Osteoblast (primary cell): Measurements from ENCODE around the gene COL15A1. TPM values are rescaled to one million over a fixed set of nuclear protein-coding genes. Genes with fewer than 3 reads are reported as not detected.

Experiments
- DNase-seq: peaks from one replicate; pipeline ENCODE4 v3.0.0; 2011; ENCODE audit warnings: low spot score, mixed read lengths; ENCODE audit not compliant: insufficient read length; ENCODE audit errors: missing footprints
- H2AFZ ChIP-seq: 2 replicates; pipeline ENCODE4 v1.6.0; 2011; ENCODE audit warnings: mild to moderate bottlenecking, low read length
- H3K27ac ChIP-seq: 2 replicates; pipeline ENCODE4 v1.5.1; 2011; ENCODE audit warnings: mild to moderate bottlenecking, low read depth, low read length, moderate library complexity
- H3K27me3 ChIP-seq: 2 replicates; pipeline ENCODE4 v1.6.0; 2012; ENCODE audit warnings: mild to moderate bottlenecking, control low read depth, inconsistent platforms, low read length, moderate library complexity; ENCODE audit not compliant: insufficient read depth
- H3K36me3 ChIP-seq: 2 replicates; pipeline ENCODE4 v1.5.1; 2011; ENCODE audit warnings: mild to moderate bottlenecking, low read length, control low read depth, moderate library complexity; ENCODE audit not compliant: insufficient read depth
- H3K4me1 ChIP-seq: 2 replicates; pipeline ENCODE4 v1.5.1; 2011; ENCODE audit warnings: mild to moderate bottlenecking, low read length, control low read depth, moderate library complexity; ENCODE audit not compliant: insufficient read depth
- H3K4me2 ChIP-seq: 2 replicates; pipeline ENCODE4 v1.6.0; 2011; ENCODE audit warnings: mild to moderate bottlenecking, low read length; ENCODE audit not compliant: insufficient read depth
- H3K4me3 ChIP-seq: fragments of 200-600 bp; sonication (generic); 3 replicates; pipeline ENCODE4 v1.5.1; 2012; ENCODE audit warnings: mild to moderate bottlenecking, low read length, inconsistent platforms; ENCODE audit not compliant: insufficient read depth
- H3K79me2 ChIP-seq: 2 replicates; pipeline ENCODE4 v1.6.0; 2012; ENCODE audit warnings: mild to moderate bottlenecking, low read length, control low read depth, inconsistent platforms; ENCODE audit not compliant: insufficient read depth
- H3K9me3 ChIP-seq: 2 replicates; pipeline ENCODE4 v1.5.1; 2011; ENCODE audit warnings: low read depth, low read length, control low read depth
- H4K20me1 ChIP-seq: 2 replicates; pipeline ENCODE4 v1.6.0; 2012; ENCODE audit warnings: mild to moderate bottlenecking, low read length, control low read depth; ENCODE audit not compliant: insufficient read depth
- CTCF ChIP-seq: IDR thresholded peaks from 2 replicates; pipeline ENCODE4 v1.5.1; 2011; ENCODE audit warnings: mild to moderate bottlenecking, low read depth, low read length, moderate library complexity; ENCODE audit errors: extremely low read depth
- total RNA-seq: library from RNA; depleted of rRNA; stranded (reverse); fragments of >200 nt; gene quantifications from 2 replicates; pipeline ENCODE4 v1.2.3, GENCODE V29; 2012

Gene COL15A1
- total RNA-seq, 1 donor: 29.3 TPM

DNA sequence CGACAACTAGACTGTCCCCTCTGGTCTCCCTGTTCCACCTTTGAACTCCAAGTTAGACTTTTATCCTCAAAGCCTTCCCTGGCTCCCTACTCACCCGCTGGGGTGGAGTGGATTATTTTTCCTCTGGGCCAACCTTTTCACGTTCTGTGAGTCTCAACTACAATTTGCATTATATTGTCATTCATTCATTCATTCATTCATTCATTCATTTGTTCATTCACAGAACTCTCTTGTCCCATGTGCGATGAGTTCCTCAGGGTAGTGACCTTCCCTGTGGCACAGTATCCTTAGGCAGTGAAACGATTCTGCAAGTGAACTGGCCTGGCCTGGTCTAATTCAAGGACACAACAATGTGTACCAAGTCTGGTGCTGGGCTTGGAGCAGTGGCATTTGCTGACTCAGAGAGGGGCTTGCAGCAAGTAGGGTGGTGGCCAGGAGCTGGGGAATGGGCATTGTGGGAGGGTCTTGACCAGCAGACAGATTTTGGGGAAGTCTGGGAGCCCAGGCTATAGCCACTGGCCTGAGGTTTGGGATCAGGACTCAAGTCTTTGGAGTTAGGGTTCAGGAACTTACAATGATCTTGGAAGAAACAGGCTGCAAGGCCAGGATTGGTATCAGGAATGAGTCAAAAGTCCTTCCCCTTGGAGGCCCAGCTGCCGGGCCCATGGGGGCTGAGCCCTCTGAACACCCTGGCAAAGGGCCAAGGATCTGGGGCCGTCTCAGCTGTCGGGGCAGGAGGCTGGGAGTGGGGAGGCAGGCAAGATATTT is 37.2 kb upstream of the COL15A1 start:
- Histone ChIP-seq H3K27me3 (no peaks in the 10 kb centered on the region), H3K4me1 (peaks cover 31% of the 10 kb centered on the region), H3K36me3 (no peaks in the 10 kb centered on the region), H3K4me3 (no peak overlapping the region), H2AFZ (no peak overlapping the region), H4K20me1 (no peaks in the 10 kb centered on the region), H3K27ac (no peak overlapping the region), H3K9me3 (no peaks in the 10 kb centered on the region), H3K4me2 (no peak overlapping the region), H3K79me2 (no peaks in the 10 kb centered on the region)
- no peak for DNase-seq
- no peak for TF ChIP-seq CTCF

- Histone ChIP-seq H3K4me2 (no peak overlapping the region), H3K36me3 (no peaks in the 10 kb centered on the region), H2AFZ (no peak overlapping the region), H3K27me3 (no peaks in the 10 kb centered on the region), H3K9me3 (no peaks in the 10 kb centered on the region), H4K20me1 (no peaks in the 10 kb centered on the region), H3K4me1 (peaks cover 31% of the 10 kb centered on the region), H3K4me3 (no peak overlapping the region), H3K27ac (no peak overlapping the region), H3K79me2 (no peaks in the 10 kb centered on the region)
- no peak for DNase-seq
- no peak for TF ChIP-seq CTCF
Observed at GRCh38 chr9:98907055-98907454, 36.7 kb upstream of the COL15A1 start.

- Histone ChIP-seq H3K79me2 (no peaks in the 10 kb centered on the region), H3K36me3 (no peaks in the 10 kb centered on the region), H3K4me2 (peak overlapping the region; percentile 10), H3K4me1 (peaks cover 31% of the 10 kb centered on the region), H4K20me1 (no peaks in the 10 kb centered on the region), H2AFZ (peak overlapping the region; percentile 57), H3K27ac (peak overlapping the region; percentile 63), H3K9me3 (no peaks in the 10 kb centered on the region), H3K27me3 (no peaks in the 10 kb centered on the region), H3K4me3 (no peak overlapping the region)
- no peak for TF ChIP-seq CTCF
- peak; percentile 90 for DNase-seq
Observed at GRCh38 chr9:98908897-98909634, 34.6 kb upstream of the COL15A1 start.

- H3K4me2 ChIP-seq: no peak overlapping the region
Observed at GRCh38 chr9:98909935-98910334, 33.8 kb upstream of the COL15A1 start.

More at GRCh38 chr9:98909935-98910334, 33.8 kb upstream of the COL15A1 start:
- H3K36me3 ChIP-seq: no peaks in the 10 kb centered on the region
- H3K9me3 ChIP-seq: no peaks in the 10 kb centered on the region
- H3K4me3 ChIP-seq: no peak overlapping the region
- H3K27me3 ChIP-seq: no peaks in the 10 kb centered on the region
- TF ChIP-seq CTCF: no peak
- DNase-seq: no peak
- H2AFZ ChIP-seq: no peak overlapping the region
- H3K4me1 ChIP-seq: peaks cover 31% of the 10 kb centered on the region
- peak overlapping the region; percentile 31 for H3K27ac ChIP-seq
- H3K79me2 ChIP-seq: no peaks in the 10 kb centered on the region
- H4K20me1 ChIP-seq: no peaks in the 10 kb centered on the region
